GM23338 (cell line): Measurements from ENCODE around the gene DISP3. TPM values are rescaled to one million over a fixed set of nuclear protein-coding genes. Genes with fewer than 3 reads are reported as not detected.

Experiments
- ATAC-seq: fragments of 200-7000 bp; cut with Tn5 transposase; 3 replicates; pipeline ENCODE4 v1.9.1; 2020
- DNase-seq: peaks from one replicate; pipeline ENCODE4 v3.0.0-alpha.2; 2015; ENCODE audit warnings: low spot score
- H2AFZ ChIP-seq: fragments of 200-600 bp; sonication (generic); 2 replicates; pipeline ENCODE4 v1.8.0; 2016; ENCODE audit warnings: antibody characterized with exemption, mild to moderate bottlenecking, moderate library complexity
- H3F3A ChIP-seq: fragments of 200-600 bp; sonication (generic); replicated peaks from 2 replicates; pipeline ENCODE4 v1.8.0; 2017; ENCODE audit warnings: antibody characterized with exemption, mixed run types, low read depth
- H3K27ac ChIP-seq: fragments of 200-600 bp; sonication (generic); 2 replicates; pipeline ENCODE4 v1.6.1; 2016; ENCODE audit warnings: low read depth
- H3K27me3 ChIP-seq: fragments of 200-600 bp; sonication (generic); 2 replicates; pipeline ENCODE4 v1.8.0; 2016; ENCODE audit warnings: mild to moderate bottlenecking, mixed run types, moderate library complexity; ENCODE audit not compliant: insufficient read depth
- H3K36me3 ChIP-seq: fragments of 200-600 bp; sonication (generic); 2 replicates; pipeline ENCODE4 v1.8.0; 2016; ENCODE audit warnings: mild to moderate bottlenecking; ENCODE audit not compliant: insufficient read depth
- H3K4me1 ChIP-seq: fragments of 200-600 bp; sonication (generic); 2 replicates; pipeline ENCODE4 v1.8.0; 2016; ENCODE audit warnings: mild to moderate bottlenecking, moderate library complexity; ENCODE audit not compliant: insufficient read depth
- H3K4me2 ChIP-seq: fragments of 200-600 bp; sonication (generic); 2 replicates; pipeline ENCODE4 v1.7.1; 2017; ENCODE audit warnings: mixed run types
- H3K4me3 ChIP-seq: fragments of 200-600 bp; sonication (generic); 2 replicates; pipeline ENCODE4 v1.6.1; 2016; ENCODE audit warnings: mixed run types
- H3K79me2 ChIP-seq: fragments of 200-600 bp; sonication (generic); replicated peaks from 2 replicates; pipeline ENCODE4 v1.8.0; 2017; ENCODE audit warnings: mild to moderate bottlenecking; ENCODE audit not compliant: insufficient read depth
- H3K9me2 ChIP-seq: fragments of 200-600 bp; sonication (generic); 2 replicates; pipeline ENCODE4 v1.8.0; 2017; ENCODE audit not compliant: insufficient read depth
- H4K20me1 ChIP-seq: fragments of 200-600 bp; sonication (generic); replicated peaks from 2 replicates; pipeline ENCODE4 v1.8.0; 2017; ENCODE audit warnings: mild to moderate bottlenecking; ENCODE audit not compliant: insufficient read depth
- H3K27ac Mint-ChIP-seq: 2 replicates; pipeline ENCODE4 v1.8.0; 2020; ENCODE audit warnings: inconsistent platforms, mild to moderate bottlenecking, moderate library complexity, mixed read lengths
- H3K27me3 Mint-ChIP-seq: 3 replicates; pipeline ENCODE4 v1.8.0; 2022; ENCODE audit warnings: low read depth, mild to moderate bottlenecking, moderate library complexity, mixed read lengths, inconsistent platforms; ENCODE audit not compliant: insufficient read depth, poor library complexity
- H3K36me3 Mint-ChIP-seq: 3 replicates; pipeline ENCODE4 v1.8.0; 2021; ENCODE audit warnings: low read depth, mild to moderate bottlenecking, inconsistent platforms, moderate library complexity, mixed read lengths
- H3K4me1 Mint-ChIP-seq: 3 replicates; pipeline ENCODE4 v1.8.0; 2020; ENCODE audit warnings: mild to moderate bottlenecking, inconsistent platforms, mixed read lengths
- H3K4me3 Mint-ChIP-seq: 3 replicates; pipeline ENCODE4 v1.8.0; 2021; ENCODE audit warnings: moderate library complexity, mild to moderate bottlenecking, inconsistent platforms, mixed read lengths
- H3K9me3 Mint-ChIP-seq: 3 replicates; pipeline ENCODE4 v1.8.0; 2020; ENCODE audit warnings: moderate library complexity, mild to moderate bottlenecking, inconsistent platforms, mixed read lengths
- CREB1 ChIP-seq: fragments of 250-450 bp; sonication (Bioruptor Pico); IDR thresholded peaks from 2 replicates; pipeline ENCODE4 v1.5.0; 2020; ENCODE audit warnings: low read depth, mild to moderate bottlenecking, moderate library complexity
- EZH2 ChIP-seq: fragments of 200-600 bp; sonication (generic); IDR thresholded peaks from one replicate; pipeline ENCODE4 v1.8.0; 2017; ENCODE audit warnings: antibody characterized with exemption, mild to moderate bottlenecking, low read depth; ENCODE audit not compliant: unreplicated experiment
- EZH2phosphoT487 ChIP-seq: fragments of 200-600 bp; sonication (generic); IDR thresholded peaks from one replicate; pipeline ENCODE4 v1.8.1; 2018; ENCODE audit warnings: antibody characterized with exemption; ENCODE audit not compliant: unreplicated experiment
- JUNB ChIP-seq: IDR thresholded peaks from one replicate; pipeline ENCODE4 v1.6.1; 2016; ENCODE audit warnings: antibody characterized with exemption; ENCODE audit not compliant: unreplicated experiment
- NANOG ChIP-seq: IDR thresholded peaks from 2 replicates; pipeline ENCODE4 v1.6.1; 2016; ENCODE audit warnings: antibody characterized with exemption, borderline replicate concordance
- POLR2AphosphoS5 ChIP-seq: IDR thresholded peaks from 2 replicates; pipeline ENCODE4 v1.6.1; 2016; ENCODE audit warnings: antibody characterized with exemption, low read depth
- STAT1 ChIP-seq: IDR thresholded peaks from one replicate; pipeline ENCODE4 v1.6.1; 2016; ENCODE audit warnings: antibody characterized with exemption; ENCODE audit not compliant: unreplicated experiment
- ZNF114 ChIP-seq: fragments of 250-450 bp; sonication (Bioruptor Pico); IDR thresholded peaks from 2 replicates; pipeline ENCODE4 v1.5.0; 2020; ENCODE audit warnings: mild to moderate bottlenecking, moderate library complexity
- ZNF331 ChIP-seq: fragments of 250-450 bp; sonication (Bioruptor Pico); IDR thresholded peaks from 2 replicates; pipeline ENCODE4 v1.5.0; 2020; ENCODE audit warnings: low read depth, mild to moderate bottlenecking, moderate library complexity
- polyA plus RNA-seq: library from polyadenylated mRNA; unstranded; fragments of >200 nt; fragmentation: Nextera tagmentation; extraction: Ambion mirVana; gene quantifications from 2 replicates; pipeline ENCODE4 v1.2.1, GENCODE V29; 2016
- total RNA-seq: library from RNA; depleted of rRNA; stranded (reverse); fragments of >200 nt; shearing (Covaris generic); gene quantifications from 2 replicates; pipeline ENCODE4 v1.2.3, GENCODE V29; 2014
- TF ChIP-seq, protein P1 (sequence below): IDR thresholded peaks from 2 replicates; pipeline ENCODE4 v1.6.1; 2016; ENCODE audit warnings: antibody characterized with exemption
- TF ChIP-seq, protein P2 (sequence below), 2 experiments: fragments of 200-600 bp in 1 of 2; sonication (generic) in 1 of 2; conservative IDR thresholded peaks; 2 replicates each; pipeline versions ENCODE4 v1.5.1 to v1.6.1; 2016 to 2017; ENCODE audit warnings: antibody characterized with exemption in 2 of 2, low read depth in 2 of 2, mild to moderate bottlenecking in 2 of 2, moderate library complexity in 1 of 2
- TF ChIP-seq, protein P3 (sequence below): IDR thresholded peaks from one replicate; pipeline ENCODE4 v1.6.1; 2018; ENCODE audit warnings: antibody characterized with exemption; ENCODE audit not compliant: unreplicated experiment
- TF ChIP-seq, protein P4 (sequence below): fragments of 250-450 bp; sonication (Bioruptor Pico); IDR thresholded peaks from 2 replicates; pipeline ENCODE4 v1.5.0; 2020; ENCODE audit warnings: mild to moderate bottlenecking, moderate library complexity

Gene DISP3
- total and polyA plus RNA-seq, 2 experiments from 2014 or later, result 3.2 to 11.1 TPM

DNA sequence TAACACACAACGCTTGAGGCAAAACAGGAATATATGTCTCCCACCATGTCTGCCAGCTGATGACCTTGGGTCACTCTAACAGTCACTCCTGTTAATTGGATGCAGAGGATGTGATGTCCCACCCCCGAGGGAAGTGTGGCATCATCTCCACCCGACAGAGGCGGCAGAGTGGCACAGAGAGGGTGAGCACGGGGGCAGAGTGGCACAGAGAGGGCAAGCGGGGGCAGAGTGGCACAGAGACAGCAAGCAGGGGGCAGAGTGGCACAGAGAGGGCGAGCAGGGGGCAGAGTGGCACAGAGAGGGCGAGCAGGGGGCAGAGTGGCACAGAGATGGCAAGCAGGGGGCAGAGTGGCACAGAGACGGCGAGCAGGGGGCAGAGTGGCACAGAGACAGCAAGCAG is 44.3 kb downstream of the DISP3 start:
- Histone ChIP-seq H3K36me3 (no peaks in the 10 kb centered on the region), H2AFZ (no peak overlapping the region), H3K4me3 (no peak overlapping the region), H3K79me2 (no peaks in the 10 kb centered on the region), H4K20me1 (no peaks in the 10 kb centered on the region), H3K27ac (no peak overlapping the region), H3K9me2 (no peaks in the 10 kb centered on the region), H3K4me2 (no peak overlapping the region), H3K4me1 (no peaks in the 10 kb centered on the region), H3K27me3 (no peaks in the 10 kb centered on the region), H3F3A (no peaks in the 10 kb centered on the region)
- Mint-ChIP-seq H3K4me1 (peaks cover 4% of the 10 kb centered on the region; the same call in 1 of the 3 replicates), H3K36me3 (peaks cover 19% of the 10 kb centered on the region; the same call in 2 of the 3 replicates), H3K4me3 (no peak overlapping the region), H3K27ac (no peak overlapping the region), H3K9me3 (no peaks in the 10 kb centered on the region), H3K27me3 (peaks cover 18% of the 10 kb centered on the region)
- no peak for DNase-seq
- no peak for ATAC-seq
- TF ChIP-seq ZNF114 (CRISPR knock-in tag), result no peak
- no peak for TF ChIP-seq JUNB
- TF ChIP-seq STAT1, result no peak
- no peak for TF ChIP-seq CREB1 (CRISPR knock-in tag)
- TF ChIP-seq, protein P1, sequence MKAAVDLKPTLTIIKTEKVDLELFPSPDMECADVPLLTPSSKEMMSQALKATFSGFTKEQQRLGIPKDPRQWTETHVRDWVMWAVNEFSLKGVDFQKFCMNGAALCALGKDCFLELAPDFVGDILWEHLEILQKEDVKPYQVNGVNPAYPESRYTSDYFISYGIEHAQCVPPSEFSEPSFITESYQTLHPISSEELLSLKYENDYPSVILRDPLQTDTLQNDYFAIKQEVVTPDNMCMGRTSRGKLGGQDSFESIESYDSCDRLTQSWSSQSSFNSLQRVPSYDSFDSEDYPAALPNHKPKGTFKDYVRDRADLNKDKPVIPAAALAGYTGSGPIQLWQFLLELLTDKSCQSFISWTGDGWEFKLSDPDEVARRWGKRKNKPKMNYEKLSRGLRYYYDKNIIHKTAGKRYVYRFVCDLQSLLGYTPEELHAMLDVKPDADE, result no peak
- no peak for TF ChIP-seq ZNF331 (CRISPR knock-in tag)
- TF ChIP-seq, protein P2, sequence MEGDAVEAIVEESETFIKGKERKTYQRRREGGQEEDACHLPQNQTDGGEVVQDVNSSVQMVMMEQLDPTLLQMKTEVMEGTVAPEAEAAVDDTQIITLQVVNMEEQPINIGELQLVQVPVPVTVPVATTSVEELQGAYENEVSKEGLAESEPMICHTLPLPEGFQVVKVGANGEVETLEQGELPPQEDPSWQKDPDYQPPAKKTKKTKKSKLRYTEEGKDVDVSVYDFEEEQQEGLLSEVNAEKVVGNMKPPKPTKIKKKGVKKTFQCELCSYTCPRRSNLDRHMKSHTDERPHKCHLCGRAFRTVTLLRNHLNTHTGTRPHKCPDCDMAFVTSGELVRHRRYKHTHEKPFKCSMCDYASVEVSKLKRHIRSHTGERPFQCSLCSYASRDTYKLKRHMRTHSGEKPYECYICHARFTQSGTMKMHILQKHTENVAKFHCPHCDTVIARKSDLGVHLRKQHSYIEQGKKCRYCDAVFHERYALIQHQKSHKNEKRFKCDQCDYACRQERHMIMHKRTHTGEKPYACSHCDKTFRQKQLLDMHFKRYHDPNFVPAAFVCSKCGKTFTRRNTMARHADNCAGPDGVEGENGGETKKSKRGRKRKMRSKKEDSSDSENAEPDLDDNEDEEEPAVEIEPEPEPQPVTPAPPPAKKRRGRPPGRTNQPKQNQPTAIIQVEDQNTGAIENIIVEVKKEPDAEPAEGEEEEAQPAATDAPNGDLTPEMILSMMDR (conservative IDR thresholded peaks at IDR 0.05; ENCODE audit: low read depth in 2 of 2), result no peak
- TF ChIP-seq NANOG, result no peak
- TF ChIP-seq, protein P3, sequence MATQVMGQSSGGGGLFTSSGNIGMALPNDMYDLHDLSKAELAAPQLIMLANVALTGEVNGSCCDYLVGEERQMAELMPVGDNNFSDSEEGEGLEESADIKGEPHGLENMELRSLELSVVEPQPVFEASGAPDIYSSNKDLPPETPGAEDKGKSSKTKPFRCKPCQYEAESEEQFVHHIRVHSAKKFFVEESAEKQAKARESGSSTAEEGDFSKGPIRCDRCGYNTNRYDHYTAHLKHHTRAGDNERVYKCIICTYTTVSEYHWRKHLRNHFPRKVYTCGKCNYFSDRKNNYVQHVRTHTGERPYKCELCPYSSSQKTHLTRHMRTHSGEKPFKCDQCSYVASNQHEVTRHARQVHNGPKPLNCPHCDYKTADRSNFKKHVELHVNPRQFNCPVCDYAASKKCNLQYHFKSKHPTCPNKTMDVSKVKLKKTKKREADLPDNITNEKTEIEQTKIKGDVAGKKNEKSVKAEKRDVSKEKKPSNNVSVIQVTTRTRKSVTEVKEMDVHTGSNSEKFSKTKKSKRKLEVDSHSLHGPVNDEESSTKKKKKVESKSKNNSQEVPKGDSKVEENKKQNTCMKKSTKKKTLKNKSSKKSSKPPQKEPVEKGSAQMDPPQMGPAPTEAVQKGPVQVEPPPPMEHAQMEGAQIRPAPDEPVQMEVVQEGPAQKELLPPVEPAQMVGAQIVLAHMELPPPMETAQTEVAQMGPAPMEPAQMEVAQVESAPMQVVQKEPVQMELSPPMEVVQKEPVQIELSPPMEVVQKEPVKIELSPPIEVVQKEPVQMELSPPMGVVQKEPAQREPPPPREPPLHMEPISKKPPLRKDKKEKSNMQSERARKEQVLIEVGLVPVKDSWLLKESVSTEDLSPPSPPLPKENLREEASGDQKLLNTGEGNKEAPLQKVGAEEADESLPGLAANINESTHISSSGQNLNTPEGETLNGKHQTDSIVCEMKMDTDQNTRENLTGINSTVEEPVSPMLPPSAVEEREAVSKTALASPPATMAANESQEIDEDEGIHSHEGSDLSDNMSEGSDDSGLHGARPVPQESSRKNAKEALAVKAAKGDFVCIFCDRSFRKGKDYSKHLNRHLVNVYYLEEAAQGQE, result no peak
- TF ChIP-seq, protein P4, sequence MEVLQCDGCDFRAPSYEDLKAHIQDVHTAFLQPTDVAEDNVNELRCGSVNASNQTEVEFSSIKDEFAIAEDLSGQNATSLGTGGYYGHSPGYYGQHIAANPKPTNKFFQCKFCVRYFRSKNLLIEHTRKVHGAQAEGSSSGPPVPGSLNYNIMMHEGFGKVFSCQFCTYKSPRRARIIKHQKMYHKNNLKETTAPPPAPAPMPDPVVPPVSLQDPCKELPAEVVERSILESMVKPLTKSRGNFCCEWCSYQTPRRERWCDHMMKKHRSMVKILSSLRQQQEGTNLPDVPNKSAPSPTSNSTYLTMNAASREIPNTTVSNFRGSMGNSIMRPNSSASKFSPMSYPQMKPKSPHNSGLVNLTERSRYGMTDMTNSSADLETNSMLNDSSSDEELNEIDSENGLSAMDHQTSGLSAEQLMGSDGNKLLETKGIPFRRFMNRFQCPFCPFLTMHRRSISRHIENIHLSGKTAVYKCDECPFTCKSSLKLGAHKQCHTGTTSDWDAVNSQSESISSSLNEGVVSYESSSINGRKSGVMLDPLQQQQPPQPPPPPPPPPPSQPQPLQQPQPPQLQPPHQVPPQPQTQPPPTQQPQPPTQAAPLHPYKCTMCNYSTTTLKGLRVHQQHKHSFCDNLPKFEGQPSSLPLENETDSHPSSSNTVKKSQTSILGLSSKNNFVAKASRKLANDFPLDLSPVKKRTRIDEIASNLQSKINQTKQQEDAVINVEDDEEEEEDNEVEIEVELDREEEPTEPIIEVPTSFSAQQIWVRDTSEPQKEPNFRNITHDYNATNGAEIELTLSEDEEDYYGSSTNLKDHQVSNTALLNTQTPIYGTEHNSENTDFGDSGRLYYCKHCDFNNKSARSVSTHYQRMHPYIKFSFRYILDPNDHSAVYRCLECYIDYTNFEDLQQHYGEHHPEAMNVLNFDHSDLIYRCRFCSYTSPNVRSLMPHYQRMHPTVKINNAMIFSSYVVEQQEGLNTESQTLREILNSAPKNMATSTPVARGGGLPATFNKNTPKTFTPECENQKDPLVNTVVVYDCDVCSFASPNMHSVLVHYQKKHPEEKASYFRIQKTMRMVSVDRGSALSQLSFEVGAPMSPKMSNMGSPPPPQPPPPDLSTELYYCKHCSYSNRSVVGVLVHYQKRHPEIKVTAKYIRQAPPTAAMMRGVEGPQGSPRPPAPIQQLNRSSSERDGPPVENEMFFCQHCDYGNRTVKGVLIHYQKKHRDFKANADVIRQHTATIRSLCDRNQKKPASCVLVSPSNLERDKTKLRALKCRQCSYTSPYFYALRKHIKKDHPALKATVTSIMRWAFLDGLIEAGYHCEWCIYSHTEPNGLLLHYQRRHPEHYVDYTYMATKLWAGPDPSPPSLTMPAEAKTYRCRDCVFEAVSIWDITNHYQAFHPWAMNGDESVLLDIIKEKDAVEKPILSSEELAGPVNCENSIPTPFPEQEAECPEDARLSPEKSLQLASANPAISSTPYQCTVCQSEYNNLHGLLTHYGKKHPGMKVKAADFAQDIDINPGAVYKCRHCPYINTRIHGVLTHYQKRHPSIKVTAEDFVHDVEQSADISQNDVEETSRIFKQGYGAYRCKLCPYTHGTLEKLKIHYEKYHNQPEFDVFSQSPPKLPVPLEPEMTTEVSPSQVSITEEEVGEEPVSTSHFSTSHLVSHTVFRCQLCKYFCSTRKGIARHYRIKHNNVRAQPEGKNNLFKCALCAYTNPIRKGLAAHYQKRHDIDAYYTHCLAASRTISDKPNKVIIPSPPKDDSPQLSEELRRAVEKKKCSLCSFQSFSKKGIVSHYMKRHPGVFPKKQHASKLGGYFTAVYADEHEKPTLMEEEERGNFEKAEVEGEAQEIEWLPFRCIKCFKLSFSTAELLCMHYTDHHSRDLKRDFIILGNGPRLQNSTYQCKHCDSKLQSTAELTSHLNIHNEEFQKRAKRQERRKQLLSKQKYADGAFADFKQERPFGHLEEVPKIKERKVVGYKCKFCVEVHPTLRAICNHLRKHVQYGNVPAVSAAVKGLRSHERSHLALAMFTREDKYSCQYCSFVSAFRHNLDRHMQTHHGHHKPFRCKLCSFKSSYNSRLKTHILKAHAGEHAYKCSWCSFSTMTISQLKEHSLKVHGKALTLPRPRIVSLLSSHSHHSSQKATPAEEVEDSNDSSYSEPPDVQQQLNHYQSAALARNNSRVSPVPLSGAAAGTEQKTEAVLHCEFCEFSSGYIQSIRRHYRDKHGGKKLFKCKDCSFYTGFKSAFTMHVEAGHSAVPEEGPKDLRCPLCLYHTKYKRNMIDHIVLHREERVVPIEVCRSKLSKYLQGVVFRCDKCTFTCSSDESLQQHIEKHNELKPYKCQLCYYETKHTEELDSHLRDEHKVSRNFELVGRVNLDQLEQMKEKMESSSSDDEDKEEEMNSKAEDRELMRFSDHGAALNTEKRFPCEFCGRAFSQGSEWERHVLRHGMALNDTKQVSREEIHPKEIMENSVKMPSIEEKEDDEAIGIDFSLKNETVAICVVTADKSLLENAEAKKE (CRISPR knock-in tag), result no peak
- no peak for TF ChIP-seq EZH2phosphoT487
- TF ChIP-seq EZH2, result no peak
- TF ChIP-seq POLR2AphosphoS5, result no peak
